ENCODE data around the gene HNRNPM. TPM values are rescaled to one million over a fixed set of nuclear protein-coding genes. Genes with fewer than 3 reads are reported as not detected.

Gene HNRNPM
- total RNA-seq, 1 experiment from 2014 or later, result 298 TPM

GRCh38 chr19:8515317-8515716, 70.5 kb downstream of the HNRNPM start:
- H4K20me1 ChIP-seq (ENCODE audit: insufficient read depth), result no peaks in the 10 kb centered on the region
- no TSS peak for BruUV-seq (replicated peaks)
- POLR2A ChIA-PET, result interaction anchor here (2.1 to 3.1 kb wide), 3 partner anchors 10 to 125 kb away, joined by 7 to 69 read pairs (median 10); partner anchors contain the start of gene RAB11B
- H2AFZ ChIP-seq (ENCODE audit: low read depth, low read length, poor library complexity, severe bottlenecking), result no peak overlapping the region
- RAD21 ChIA-PET (ENCODE audit: low non-redundant PET in 1 of 2, low total read pairs in 2 of 2, uncharacterized antibody in 2 of 2, unreplicated experiment in 2 of 2), result no interaction called here
- H3K27me3 ChIP-seq (ENCODE audit: insufficient read depth, low read length), result no peaks in the 10 kb centered on the region
- no peaks in the 10 kb centered on the region for H3K9me3 ChIP-seq (ENCODE audit: control insufficient read depth in 1 of 2, insufficient read depth in 1 of 2, low read depth in 1 of 2, low read length in 2 of 2)
- H3K4me3 ChIP-seq (replicated peaks in 1 of 2; ENCODE audit: low read depth in 1 of 2, low read length in 2 of 2), result no peak overlapping the region
- H3K27ac ChIP-seq (ENCODE audit: low read depth, low read length), result no peak overlapping the region
- no peaks in the 10 kb centered on the region for H3K36me3 ChIP-seq (ENCODE audit: control insufficient read depth in 1 of 2, insufficient read depth in 2 of 2, low read length in 2 of 2)
- no peaks in the 10 kb centered on the region for H3K9me2 ChIP-seq (ENCODE audit: insufficient read depth)
- no peaks in the 10 kb centered on the region for H3K79me2 ChIP-seq (ENCODE audit: insufficient read depth, low read length)
- intact Hi-C loops (cut with micrococcal nuclease), result loop anchor here (10.0 kb wide), 1 partner anchor 101 kb away; the partner anchor contains the start of gene MARCHF2
- ATAC-seq (no peak), DNase-seq (ENCODE audit: low read depth, low spot score) (no peak)
- no peak overlapping the region for H3K9ac ChIP-seq (ENCODE audit: low read length)
- CTCF ChIA-PET, result no interaction called here
- no peak overlapping the region for H3K4me2 ChIP-seq (ENCODE audit: low read length)
- no peak for TF ChIP-seq EZH2 (IDR thresholded peaks at IDR 0.05)
- H3K4me1 ChIP-seq (ENCODE audit: control insufficient read depth in 1 of 2, insufficient read depth in 2 of 2, low read length in 2 of 2), result peaks cover 21 to 41% of the 10 kb centered on the region in 2 experiments

GRCh38 chr19:8517551-8518442, 73.0 kb downstream of the HNRNPM start:
- intact Hi-C loops (cut with micrococcal nuclease), result loop anchor here (10.0 kb wide), 1 partner anchor 103 kb away; the partner anchor contains the start of gene MARCHF2
- no TSS peak for BruUV-seq (replicated peaks)
- ATAC-seq (no peak), DNase-seq (ENCODE audit: low read depth, low spot score) (no peak)
- Histone ChIP-seq H3K4me1 (ENCODE audit: control insufficient read depth in 1 of 2, insufficient read depth in 2 of 2, low read length in 2 of 2) (peaks cover 8 to 22% of the 10 kb centered on the region in 2 experiments), H2AFZ (ENCODE audit: low read depth, low read length, poor library complexity, severe bottlenecking) (no peak overlapping the region), H3K36me3 (ENCODE audit: control insufficient read depth in 1 of 2, insufficient read depth in 2 of 2, low read length in 2 of 2) (no peaks in the 10 kb centered on the region), H3K27ac (ENCODE audit: low read depth, low read length) (no peak overlapping the region), H3K79me2 (ENCODE audit: insufficient read depth, low read length) (no peaks in the 10 kb centered on the region), H3K4me3 (replicated peaks in 1 of 2; ENCODE audit: low read depth in 1 of 2, low read length in 2 of 2) (no peak overlapping the region), H3K9ac (ENCODE audit: low read length) (no peak overlapping the region), H3K9me2 (ENCODE audit: insufficient read depth) (no peaks in the 10 kb centered on the region), H4K20me1 (ENCODE audit: insufficient read depth) (no peaks in the 10 kb centered on the region), H3K4me2 (ENCODE audit: low read length) (no peak overlapping the region), H3K27me3 (ENCODE audit: insufficient read depth, low read length) (no peaks in the 10 kb centered on the region), H3K9me3 (ENCODE audit: control insufficient read depth in 1 of 2, insufficient read depth in 1 of 2, low read depth in 1 of 2, low read length in 2 of 2) (no peaks in the 10 kb centered on the region)
- CTCF ChIA-PET, result interaction anchor here (2.0 kb wide), 1 partner anchor 61 kb away, joined by 4 read pairs; no protein-coding TSS in a partner anchor
- RAD21 ChIA-PET (ENCODE audit: low non-redundant PET in 1 of 2, low total read pairs in 2 of 2, uncharacterized antibody in 2 of 2, unreplicated experiment in 2 of 2), result no interaction called here
- POLR2A ChIA-PET, result no interaction called here
- TF ChIP-seq FOSL1 (IDR thresholded peaks at IDR 0.05; ENCODE audit: low read depth), result no peak
- TF ChIP-seq TCF7L2 (IDR thresholded peaks at IDR 0.05; ENCODE audit: borderline replicate concordance, extremely low read depth, insufficient read depth, insufficient read length), result no peak
- no peak for TF ChIP-seq POLR2AphosphoS5 (IDR thresholded peaks at IDR 0.05; ENCODE audit: low read depth, low read length)
- no peak for TF ChIP-seq ZBTB33 (IDR thresholded peaks at IDR 0.05; ENCODE audit: extremely low read depth, insufficient replicate concordance, low read length)
- no peak for TF ChIP-seq SIN3A (IDR thresholded peaks at IDR 0.05; ENCODE audit: low read depth)
- TF ChIP-seq EZH2phosphoT487 (IDR thresholded peaks at IDR 0.05; ENCODE audit: borderline replicate concordance), result no peak
- TF ChIP-seq YY1 (IDR thresholded peaks at IDR 0.05; ENCODE audit: extremely low read depth, insufficient replicate concordance, low read depth, low read length), result no peak
- TF ChIP-seq, protein P1, sequence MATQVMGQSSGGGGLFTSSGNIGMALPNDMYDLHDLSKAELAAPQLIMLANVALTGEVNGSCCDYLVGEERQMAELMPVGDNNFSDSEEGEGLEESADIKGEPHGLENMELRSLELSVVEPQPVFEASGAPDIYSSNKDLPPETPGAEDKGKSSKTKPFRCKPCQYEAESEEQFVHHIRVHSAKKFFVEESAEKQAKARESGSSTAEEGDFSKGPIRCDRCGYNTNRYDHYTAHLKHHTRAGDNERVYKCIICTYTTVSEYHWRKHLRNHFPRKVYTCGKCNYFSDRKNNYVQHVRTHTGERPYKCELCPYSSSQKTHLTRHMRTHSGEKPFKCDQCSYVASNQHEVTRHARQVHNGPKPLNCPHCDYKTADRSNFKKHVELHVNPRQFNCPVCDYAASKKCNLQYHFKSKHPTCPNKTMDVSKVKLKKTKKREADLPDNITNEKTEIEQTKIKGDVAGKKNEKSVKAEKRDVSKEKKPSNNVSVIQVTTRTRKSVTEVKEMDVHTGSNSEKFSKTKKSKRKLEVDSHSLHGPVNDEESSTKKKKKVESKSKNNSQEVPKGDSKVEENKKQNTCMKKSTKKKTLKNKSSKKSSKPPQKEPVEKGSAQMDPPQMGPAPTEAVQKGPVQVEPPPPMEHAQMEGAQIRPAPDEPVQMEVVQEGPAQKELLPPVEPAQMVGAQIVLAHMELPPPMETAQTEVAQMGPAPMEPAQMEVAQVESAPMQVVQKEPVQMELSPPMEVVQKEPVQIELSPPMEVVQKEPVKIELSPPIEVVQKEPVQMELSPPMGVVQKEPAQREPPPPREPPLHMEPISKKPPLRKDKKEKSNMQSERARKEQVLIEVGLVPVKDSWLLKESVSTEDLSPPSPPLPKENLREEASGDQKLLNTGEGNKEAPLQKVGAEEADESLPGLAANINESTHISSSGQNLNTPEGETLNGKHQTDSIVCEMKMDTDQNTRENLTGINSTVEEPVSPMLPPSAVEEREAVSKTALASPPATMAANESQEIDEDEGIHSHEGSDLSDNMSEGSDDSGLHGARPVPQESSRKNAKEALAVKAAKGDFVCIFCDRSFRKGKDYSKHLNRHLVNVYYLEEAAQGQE (IDR thresholded peaks at IDR 0.05; ENCODE audit: low read depth), result no peak
- no peak for TF ChIP-seq EZH2 (IDR thresholded peaks at IDR 0.05)
- no peak for TF ChIP-seq POLR2A (IDR thresholded peaks at IDR 0.05; ENCODE audit: borderline replicate concordance, extremely low read depth, insufficient read depth, insufficient read length)
- no peak for TF ChIP-seq CBX3 (IDR thresholded peaks at IDR 0.05; ENCODE audit: low read depth)
- no peak for TF ChIP-seq EGR1 (IDR thresholded peaks at IDR 0.05; ENCODE audit: low read depth)
- no peak for TF ChIP-seq RAD21 (IDR thresholded peaks at IDR 0.05; ENCODE audit: low read depth)

All from HCT116 (cell line).